Neuron (in vitro differentiated cells): ENCODE data around the gene REXO2.

Source experiments
- H2AFZ ChIP-seq: one replicate; pipeline ENCODE4 v1.6.1; 2013; ENCODE audit warnings: low read depth, mild to moderate bottlenecking, inconsistent platforms, low read length, moderate library complexity
- H3K27me3 ChIP-seq: one replicate; pipeline ENCODE4 v1.6.1; 2013; ENCODE audit warnings: low read length; ENCODE audit not compliant: insufficient read depth
- H3K36me3 ChIP-seq: one replicate; pipeline ENCODE4 v1.6.1; 2013; ENCODE audit warnings: low read length; ENCODE audit not compliant: insufficient read depth
- H3K4me1 ChIP-seq: one replicate; pipeline ENCODE4 v1.6.1; 2013; ENCODE audit warnings: low read length; ENCODE audit not compliant: insufficient read depth
- H3K4me3 ChIP-seq: 2 replicates; pipeline ENCODE4 v1.5.1; 2013; ENCODE audit warnings: mild to moderate bottlenecking, low read length, moderate library complexity
- H3K9me3 ChIP-seq: one replicate; pipeline ENCODE4 v1.6.1; 2013; ENCODE audit warnings: low read length

REXO2 gene

GRCh38 chr11:114439229-114440120 is at the start of gene REXO2:
REXO2 (plus strand) TSS chr11:114439467; CDS start chr11:114439529, 62 bp downstream.
- no peaks in the 10 kb centered on the region for H3K27me3 ChIP-seq
- no peaks in the 10 kb centered on the region for H3K9me3 ChIP-seq
- no peaks in the 10 kb centered on the region for H3K36me3 ChIP-seq
- peak within 1 kb of the TSS; percentile 75 for H2AFZ ChIP-seq
- H3K4me1 ChIP-seq = peaks cover 9% of the 10 kb centered on the region
- H3K4me3 ChIP-seq = peak within 1 kb of the TSS; percentile 65

DNA sequence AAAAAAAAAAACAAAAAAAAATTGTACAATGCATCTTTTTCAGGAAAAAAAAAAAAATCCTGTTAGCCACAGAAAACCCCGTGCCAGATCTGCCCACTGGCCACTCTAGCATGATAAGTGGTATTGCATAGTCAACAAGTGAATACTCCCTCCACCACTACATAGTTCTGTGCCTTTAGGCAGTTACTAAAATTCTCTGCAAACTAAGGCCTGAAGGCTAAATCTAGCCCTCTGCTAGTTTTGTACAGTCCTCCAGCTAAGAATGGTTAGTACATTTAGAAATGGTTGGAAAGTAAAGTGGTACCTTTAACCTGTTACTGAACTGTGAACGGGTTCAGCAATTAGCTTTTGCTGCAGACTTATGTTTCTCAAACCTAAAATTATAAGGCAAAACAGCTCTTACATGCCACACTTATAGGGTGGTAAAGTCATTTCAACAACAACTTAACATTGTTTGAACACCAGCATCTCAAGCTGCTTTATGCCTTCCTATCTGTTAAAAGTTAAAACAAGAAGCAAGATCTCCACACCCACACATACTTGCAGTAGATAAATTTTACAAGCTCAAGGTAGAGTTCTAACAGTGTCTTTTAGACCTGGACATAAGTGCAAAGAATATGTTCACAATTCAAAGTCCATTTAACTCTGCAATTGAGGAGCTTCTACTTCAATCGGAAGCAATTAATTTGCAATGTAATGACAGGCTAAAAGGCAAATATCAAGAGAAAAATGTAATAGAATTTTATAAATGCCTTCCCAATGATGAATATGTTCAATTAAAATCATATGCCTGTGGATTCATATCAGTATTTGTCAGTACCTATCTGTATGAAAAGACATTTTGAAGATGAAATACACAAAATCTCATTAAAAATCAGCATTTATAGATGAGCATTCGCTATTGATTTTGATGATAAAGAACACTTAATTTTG is 46.3 kb upstream of the REXO2 start:
- Histone ChIP-seq H2AFZ (no peak overlapping the region), H3K27me3 (no peaks in the 10 kb centered on the region), H3K9me3 (no peaks in the 10 kb centered on the region)

GRCh38 chr11:114395736-114396135 is 43.5 kb upstream of the REXO2 start:
- H3K36me3 ChIP-seq = no peaks in the 10 kb centered on the region
- H3K4me3 ChIP-seq = no peak overlapping the region
- H2AFZ ChIP-seq = no peak overlapping the region
- peaks cover 10% of the 10 kb centered on the region for H3K4me1 ChIP-seq
- no peaks in the 10 kb centered on the region for H3K27me3 ChIP-seq
- no peaks in the 10 kb centered on the region for H3K9me3 ChIP-seq

More for the DNA sequence above, 46.3 kb upstream of the REXO2 start:
- no peaks in the 10 kb centered on the region for H3K36me3 ChIP-seq
- no peak overlapping the region for H3K4me3 ChIP-seq
- H3K4me1 ChIP-seq = no peaks in the 10 kb centered on the region

DNA sequence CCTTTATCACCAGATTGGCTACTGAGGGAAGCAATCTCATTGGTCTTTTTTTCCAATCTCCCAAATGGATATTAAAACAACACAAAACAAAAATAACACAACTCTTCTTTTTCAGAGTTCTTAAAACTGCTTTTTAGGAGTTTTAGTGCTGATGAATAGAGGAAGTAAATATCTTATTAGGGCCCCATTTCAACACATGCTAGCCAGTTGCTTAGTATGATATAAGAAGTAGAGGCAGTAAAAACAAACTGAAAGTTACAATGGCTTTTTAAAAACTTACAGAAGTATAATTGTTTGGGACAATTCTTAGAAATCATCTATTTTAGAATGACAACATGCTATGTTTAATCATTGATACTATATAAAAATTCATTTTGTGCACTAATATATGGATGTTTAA is 42.4 kb upstream of the REXO2 start:
- Histone ChIP-seq H3K4me3 (no peak overlapping the region), H3K9me3 (no peaks in the 10 kb centered on the region), H3K4me1 (peaks cover 13% of the 10 kb centered on the region), H2AFZ (no peak overlapping the region), H3K36me3 (no peaks in the 10 kb centered on the region), H3K27me3 (no peaks in the 10 kb centered on the region)

DNA sequence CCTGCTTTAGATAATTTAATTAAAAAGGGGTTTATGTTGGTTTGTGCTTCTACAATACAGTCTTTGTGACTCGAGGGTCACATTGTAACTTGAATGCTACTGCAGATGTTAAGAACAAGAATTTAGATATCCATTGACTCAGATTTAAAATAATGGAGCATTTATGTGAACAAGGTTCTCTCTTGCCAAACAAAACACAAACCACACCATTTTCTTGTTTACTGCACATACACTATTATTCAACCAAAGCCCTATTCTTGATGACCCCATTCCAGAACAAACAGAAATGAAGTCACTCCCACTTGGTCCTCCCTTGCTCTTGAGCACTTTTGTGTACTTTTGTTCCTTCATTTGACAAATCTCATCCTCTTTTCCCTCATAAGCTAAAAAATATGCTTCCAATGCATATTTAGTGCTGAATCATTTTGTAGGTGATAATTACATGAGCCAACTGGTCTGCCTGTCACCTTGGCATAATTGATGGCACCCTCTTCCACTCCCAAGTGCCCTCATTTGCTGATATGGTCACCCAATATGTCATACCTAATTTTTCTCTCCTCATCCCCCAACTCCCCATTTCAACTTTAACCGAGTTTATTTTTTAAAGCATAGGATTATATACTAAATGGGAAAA is 41.8 kb upstream of the REXO2 start:
- H3K4me1 ChIP-seq = peaks cover 15% of the 10 kb centered on the region
- no peaks in the 10 kb centered on the region for H3K27me3 ChIP-seq
- no peak overlapping the region for H2AFZ ChIP-seq
- no peaks in the 10 kb centered on the region for H3K36me3 ChIP-seq
- no peak overlapping the region for H3K4me3 ChIP-seq
- H3K9me3 ChIP-seq = no peaks in the 10 kb centered on the region

GRCh38 chr11:114398303-114398920 is 40.9 kb upstream of the REXO2 start:
- Histone ChIP-seq H3K4me1 (peaks cover 15% of the 10 kb centered on the region), H3K27me3 (no peaks in the 10 kb centered on the region), H2AFZ (no peak overlapping the region), H3K9me3 (no peaks in the 10 kb centered on the region), H3K36me3 (peaks cover 7% of the 10 kb centered on the region), H3K4me3 (no peak overlapping the region)

DNA sequence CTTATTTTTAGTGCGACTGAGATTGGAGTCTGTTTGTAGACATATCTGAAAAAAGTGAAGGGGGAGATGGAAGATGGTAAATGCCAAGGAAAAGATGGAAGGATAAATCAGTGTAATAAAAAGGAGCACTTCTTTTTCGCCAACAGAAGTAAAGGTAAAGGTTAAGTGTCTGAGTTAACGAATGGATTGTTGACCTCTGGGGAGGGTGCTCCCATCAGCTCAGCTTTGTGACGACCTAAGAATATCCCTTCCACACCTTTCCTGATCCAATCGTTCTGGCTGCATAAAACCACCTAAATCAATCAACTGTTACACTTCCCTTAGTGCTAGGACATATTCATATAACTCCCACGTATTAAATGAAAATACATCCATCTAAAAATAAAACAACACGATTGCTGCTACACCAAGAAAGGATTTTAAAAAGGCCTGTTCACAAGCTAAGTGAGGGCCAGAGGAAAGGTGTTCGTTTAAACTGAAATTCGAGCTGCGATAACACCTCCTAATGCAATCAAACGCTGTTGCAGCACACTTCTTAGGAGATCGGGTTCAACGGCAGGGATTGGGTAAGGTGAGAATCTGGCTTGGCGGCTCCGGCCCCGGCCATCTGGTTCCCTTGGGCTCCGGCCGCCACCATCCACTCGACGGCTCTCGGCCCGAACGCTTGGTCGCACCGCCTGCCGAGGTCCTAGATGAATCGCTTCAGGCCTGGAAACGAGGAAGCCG is 39.6 kb upstream of the REXO2 start:
- Histone ChIP-seq H3K27me3 (no peaks in the 10 kb centered on the region), H2AFZ (peak overlapping the region; percentile 30), H3K9me3 (no peaks in the 10 kb centered on the region), H3K4me1 (peaks cover 15% of the 10 kb centered on the region), H3K4me3 (peak overlapping the region; percentile 88), H3K36me3 (peaks cover 13% of the 10 kb centered on the region)

- Histone ChIP-seq H3K36me3 (peaks cover 20% of the 10 kb centered on the region), H3K9me3 (no peaks in the 10 kb centered on the region), H3K27me3 (no peaks in the 10 kb centered on the region), H2AFZ (peak within 1 kb of the TSS; percentile 30), H3K4me1 (peaks cover 15% of the 10 kb centered on the region), H3K4me3 (peak within 1 kb of the TSS; percentile 88)
Observed at GRCh38 chr11:114400216-114400914, 38.9 kb upstream of the REXO2 start, which contains the start of the genes C11orf71 and RBM7. C11orf71 (minus strand) TSS chr11:114400511; CDS start chr11:114400331, 180 bp downstream. RBM7 (plus strand) TSS chr11:114400666; CDS start chr11:114400672, 6 bp downstream.

- peak overlapping the region; percentile 88 for H3K4me3 ChIP-seq
- H2AFZ ChIP-seq = peak overlapping the region; percentile 30
- no peaks in the 10 kb centered on the region for H3K9me3 ChIP-seq
- peaks cover 15% of the 10 kb centered on the region for H3K4me1 ChIP-seq
- no peaks in the 10 kb centered on the region for H3K27me3 ChIP-seq
- peaks cover 25% of the 10 kb centered on the region for H3K36me3 ChIP-seq
Observed at GRCh38 chr11:114400915-114401223, 38.4 kb upstream of the REXO2 start.

GRCh38 chr11:114401311-114401710 is 38.0 kb upstream of the REXO2 start:
- H3K36me3 ChIP-seq = peaks cover 29% of the 10 kb centered on the region
- H3K4me3 ChIP-seq = peak overlapping the region; percentile 88
- H2AFZ ChIP-seq = peak overlapping the region; percentile 30
- no peaks in the 10 kb centered on the region for H3K9me3 ChIP-seq
- H3K4me1 ChIP-seq = peaks cover 15% of the 10 kb centered on the region
- H3K27me3 ChIP-seq = no peaks in the 10 kb centered on the region

DNA sequence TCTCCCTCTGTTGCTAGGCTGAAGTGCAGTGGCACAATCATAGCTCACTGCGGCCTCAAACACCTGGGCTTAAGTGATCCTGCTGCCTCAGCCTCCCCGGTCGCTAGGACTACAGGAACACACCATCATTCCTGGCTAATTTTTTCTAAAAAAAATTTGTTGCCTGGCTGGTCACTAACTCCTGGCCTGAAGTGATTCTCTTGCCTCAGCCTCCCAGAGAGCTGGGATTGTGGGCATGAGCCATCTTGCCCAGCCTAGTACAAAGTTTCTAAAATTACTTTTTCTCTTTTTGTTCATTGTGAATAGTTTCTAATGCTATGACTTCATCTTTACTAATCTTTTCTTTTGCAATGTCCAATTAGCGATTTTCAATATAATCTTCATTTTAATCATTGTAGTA is 26.3 kb upstream of the REXO2 start:
- peaks cover 4% of the 10 kb centered on the region for H3K9me3 ChIP-seq
- peaks cover 34% of the 10 kb centered on the region for H3K36me3 ChIP-seq
- H2AFZ ChIP-seq = no peak overlapping the region
- peaks cover 2% of the 10 kb centered on the region for H3K4me1 ChIP-seq
- no peak overlapping the region for H3K4me3 ChIP-seq
- no peaks in the 10 kb centered on the region for H3K27me3 ChIP-seq
